Activated CD4-positive, alpha-beta T cell treated with anti-CD3 and anti-CD28 coated beads, Interleukin-2, amount 10 ng/mL, durations not matched to agents 7 days and 5 days (primary cell): ENCODE data around the gene DOC2A. TPM values are rescaled to one million over a fixed set of nuclear protein-coding genes. Genes with fewer than 3 reads are reported as not detected.
"Not testable (repeated sequence)": the region's sequence is repeated elsewhere in the genome, so short reads cannot be mapped to it uniquely, and the experiment has no call there.

ENCODE experiments used
- CTCF ChIA-PET: fragments of 350-600 bp; sonication (Branson Sonifier 250); formaldehyde crosslinking; loops from one replicate; lab custom pipeline; 2021; ENCODE audit warnings: antibody characterized with exemption; lab: Charles Lee
- POLR2A ChIA-PET: fragments of 350-600 bp; sonication (Branson Sonifier 250); formaldehyde crosslinking; loops from one replicate; lab custom pipeline; 2021; ENCODE audit warnings: antibody characterized with exemption; lab: Charles Lee
- DNase-seq: peaks from one replicate; pipeline ENCODE4 v3.0.0-alpha.2; 2020
- H3K27ac Mint-ChIP-seq: one replicate; pipeline ENCODE4 v1.8.0; 2021; ENCODE audit warnings: mild to moderate bottlenecking, moderate library complexity, mixed read lengths
- H3K27me3 Mint-ChIP-seq: one replicate; pipeline ENCODE4 v1.8.0; 2021; ENCODE audit warnings: mixed read lengths
- H3K36me3 Mint-ChIP-seq: one replicate; pipeline ENCODE4 v1.8.0; 2021; ENCODE audit warnings: low read depth, mixed read lengths
- H3K4me1 Mint-ChIP-seq: one replicate; pipeline ENCODE4 v1.8.0; 2021; ENCODE audit warnings: mixed read lengths
- H3K4me3 Mint-ChIP-seq: one replicate; pipeline ENCODE4 v1.8.0; 2021; ENCODE audit warnings: mild to moderate bottlenecking, moderate library complexity, mixed read lengths
- H3K9me3 Mint-ChIP-seq: one replicate; pipeline ENCODE4 v1.8.0; 2021; ENCODE audit warnings: mixed read lengths
- total RNA-seq, 2 experiments: library from RNA; stranded (reverse); gene quantifications; one replicate each; pipeline ENCODE4 v1.2.3, GENCODE V29; 2021

Gene DOC2A
- total RNA-seq, 2 experiments from 2014 or later, result 0.19 to 0.30 TPM

DNA sequence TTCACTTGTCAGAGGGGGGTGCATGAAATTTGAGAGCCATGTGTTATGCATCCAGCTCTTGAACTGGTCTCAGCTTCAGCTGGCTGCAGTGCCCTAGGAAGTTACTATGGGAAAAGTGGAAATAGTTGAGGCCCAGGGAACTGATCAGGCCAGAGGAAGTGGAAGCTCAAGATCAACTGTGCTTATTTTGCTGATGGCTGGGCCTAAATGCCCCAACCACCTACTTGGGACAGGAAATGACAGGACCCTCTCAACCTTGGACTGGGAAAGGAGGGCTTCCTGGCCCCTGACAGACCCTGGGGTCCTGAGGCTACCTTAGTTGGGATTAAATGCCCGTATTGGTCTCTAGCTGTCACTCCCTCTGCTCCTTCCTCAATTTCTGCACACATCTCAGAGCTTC, 38.3 kb downstream of the DOC2A start:
- no peak for DNase-seq
- Mint-ChIP-seq H3K4me3 (peak overlapping the region; percentile 87), H3K27me3 (no peaks in the 10 kb centered on the region), H3K36me3 (peaks cover 26% of the 10 kb centered on the region), H3K9me3 (peaks cover 4% of the 10 kb centered on the region), H3K27ac (peak overlapping the region; percentile 88), H3K4me1 (peaks cover 35% of the 10 kb centered on the region)
- ChIA-PET CTCF (interaction anchor here (0.7 to 3.2 kb wide), 9 partner anchors 9 to 165 kb away, joined by 3 to 26 read pairs (median 4); partner anchors contain the start of genes CDIPT and TMEM219), POLR2A (interaction anchor here (0.6 kb wide), 1 partner anchor 11 kb away, joined by 6 read pairs; the partner anchor contains the start of gene TMEM219)

DNA sequence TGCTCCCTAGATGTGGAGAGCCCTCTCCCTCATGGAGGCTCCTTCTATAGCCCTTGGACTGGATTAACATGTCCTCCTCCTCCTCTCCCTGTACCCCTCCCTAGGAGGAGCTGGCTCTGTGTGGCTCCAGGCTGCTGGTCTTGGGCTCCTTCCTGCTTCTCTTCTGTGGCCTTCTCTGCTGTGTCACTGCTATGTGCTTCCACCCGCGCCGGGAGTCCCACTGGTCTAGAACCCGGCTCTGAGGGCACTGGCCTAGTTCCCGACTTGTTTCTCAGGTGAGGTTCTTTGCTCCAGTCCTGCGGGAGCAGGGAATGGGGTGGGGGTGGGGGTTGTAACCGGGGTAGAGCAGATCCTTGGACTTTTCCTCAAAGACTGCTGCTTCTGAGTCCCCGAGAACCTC, 39.5 kb downstream of the DOC2A start:
- no peak overlapping the region for H3K4me3 Mint-ChIP-seq
- no peaks in the 10 kb centered on the region for H3K27me3 Mint-ChIP-seq
- no peak overlapping the region for H3K27ac Mint-ChIP-seq
- no peak for DNase-seq
- peaks cover 4% of the 10 kb centered on the region for H3K9me3 Mint-ChIP-seq
- ChIA-PET POLR2A (no interaction called here), CTCF (interaction anchor here (1.6 kb wide), 1 partner anchor 11 kb away, joined by 4 read pairs; no protein-coding TSS in a partner anchor)
- H3K4me1 Mint-ChIP-seq, result peaks cover 25% of the 10 kb centered on the region
- peaks cover 26% of the 10 kb centered on the region for H3K36me3 Mint-ChIP-seq

DNA sequence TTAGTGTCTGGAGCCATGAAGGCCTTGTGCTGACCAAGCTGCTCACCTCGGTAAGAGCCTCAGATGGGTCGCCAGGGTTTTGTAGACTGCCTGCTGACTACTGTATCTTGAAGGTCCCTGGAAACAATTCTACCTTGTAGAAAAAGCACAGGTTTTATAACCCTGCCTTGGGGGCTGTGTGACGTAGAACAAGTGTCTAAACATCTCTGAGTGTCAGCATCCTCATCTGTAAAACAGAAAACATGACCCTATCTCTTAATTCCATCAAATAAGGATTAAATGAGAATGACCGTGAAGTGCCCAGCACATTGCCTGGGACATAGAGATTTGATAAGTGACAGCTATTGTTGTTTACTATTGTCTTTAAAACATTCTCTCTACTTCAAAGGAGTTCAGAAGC, 42.6 kb downstream of the DOC2A start:
- Mint-ChIP-seq H3K27ac (no peak overlapping the region), H3K9me3 (peaks cover 1% of the 10 kb centered on the region), H3K27me3 (no peaks in the 10 kb centered on the region), H3K4me3 (no peak overlapping the region), H3K36me3 (peaks cover 26% of the 10 kb centered on the region), H3K4me1 (peaks cover 9% of the 10 kb centered on the region)
- ChIA-PET CTCF (no interaction called here), POLR2A (no interaction called here)
- no peak for DNase-seq

DNA sequence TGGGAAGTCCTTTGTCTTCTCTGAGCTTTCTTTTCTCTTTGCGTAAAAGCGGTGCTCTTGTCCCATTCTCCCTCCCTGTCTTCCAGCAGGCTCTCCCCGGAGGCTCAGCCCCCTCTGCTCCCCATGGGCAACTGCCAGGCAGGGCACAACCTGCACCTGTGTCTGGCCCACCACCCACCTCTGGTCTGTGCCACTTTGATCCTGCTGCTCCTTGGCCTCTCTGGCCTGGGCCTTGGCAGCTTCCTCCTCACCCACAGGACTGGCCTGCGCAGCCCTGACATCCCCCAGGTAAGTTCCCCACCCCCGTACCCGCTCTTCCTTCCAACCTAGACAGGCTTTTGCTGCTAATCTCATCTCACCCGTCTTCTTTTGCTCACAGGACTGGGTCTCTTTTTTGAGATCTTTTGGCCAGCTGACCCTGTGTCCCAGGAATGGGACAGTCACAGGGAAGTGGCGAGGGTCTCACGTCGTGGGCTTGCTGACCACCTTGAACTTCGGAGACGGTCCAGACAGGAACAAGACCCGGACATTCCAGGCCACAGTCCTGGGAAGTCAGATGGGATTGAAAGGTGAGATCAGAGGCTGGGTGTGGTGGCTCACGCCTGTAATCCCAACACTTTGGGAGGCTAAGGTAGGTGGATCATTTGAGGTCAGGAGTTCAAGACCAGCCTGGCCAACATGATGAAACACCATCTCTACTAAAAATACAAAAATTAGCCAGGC, 47.6 kb downstream of the DOC2A start:
- Mint-ChIP-seq H3K9me3 (no peaks in the 10 kb centered on the region), H3K27ac (peak overlapping the region; percentile 91), H3K27me3 (no peaks in the 10 kb centered on the region), H3K4me1 (peaks cover 19% of the 10 kb centered on the region), H3K36me3 (peaks cover 7% of the 10 kb centered on the region), H3K4me3 (peak overlapping the region; percentile 88)
- CTCF ChIA-PET, result interaction anchor here (3.3 kb wide), 1 partner anchor 10 kb away, joined by 26 read pairs; the partner anchor contains the start of gene TAOK2
- no peak for DNase-seq
- POLR2A ChIA-PET, result interaction anchor here (0.9 kb wide), 1 partner anchor 10 kb away, joined by 3 read pairs; the partner anchor contains the start of gene TAOK2

DNA sequence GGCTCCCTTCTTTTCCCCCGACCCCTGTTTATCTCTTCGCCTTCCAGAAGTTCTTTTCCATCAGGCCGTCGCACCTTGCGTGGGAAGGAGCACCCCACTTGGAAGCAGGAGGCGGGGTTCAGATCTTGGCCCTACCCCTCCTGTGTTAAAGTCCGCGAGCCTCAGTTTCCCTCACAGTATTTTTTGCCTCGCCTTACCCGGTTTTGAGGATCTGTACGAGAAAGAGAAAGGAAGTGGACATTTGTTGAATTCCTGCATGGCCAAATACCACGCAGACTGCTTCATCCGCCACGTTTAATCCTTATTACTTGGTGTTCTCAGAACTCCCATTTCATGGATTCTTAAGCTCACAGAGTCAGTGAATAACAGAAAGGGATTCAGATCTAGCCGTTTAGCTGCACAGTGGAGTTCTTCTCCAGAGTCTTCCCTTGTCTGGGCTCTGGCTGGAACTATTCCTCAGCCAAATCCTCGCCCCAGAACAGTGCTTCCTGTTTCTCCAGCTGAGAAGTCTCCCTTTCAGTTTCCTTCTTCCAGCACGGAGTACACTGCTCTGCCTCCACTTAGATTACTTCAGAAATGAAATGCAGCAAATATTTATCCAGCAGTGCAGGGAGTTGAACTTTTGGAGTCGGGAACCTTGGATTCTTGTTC, 48.4 kb downstream of the DOC2A start:
- H3K4me1 Mint-ChIP-seq, result peaks cover 19% of the 10 kb centered on the region
- H3K27ac Mint-ChIP-seq, result peak overlapping the region; percentile 91
- ChIA-PET POLR2A (interaction anchor here (0.6 to 1.0 kb wide), 7 partner anchors 10 to 263 kb away, joined by 3 to 6 read pairs (median 3); partner anchors contain the start of genes ALDOA, KCTD13 and TAOK2), CTCF (interaction anchor here (0.5 to 3.3 kb wide), 12 partner anchors 11 to 506 kb away, joined by 3 to 26 read pairs (median 4); partner anchors contain the start of genes KCTD13, KIF22 and TAOK2)
- H3K9me3 Mint-ChIP-seq, result no peaks in the 10 kb centered on the region
- H3K4me3 Mint-ChIP-seq, result peak overlapping the region; percentile 88
- peaks cover 7% of the 10 kb centered on the region for H3K36me3 Mint-ChIP-seq
- DNase-seq, result no peak
- H3K27me3 Mint-ChIP-seq, result no peaks in the 10 kb centered on the region

DNA sequence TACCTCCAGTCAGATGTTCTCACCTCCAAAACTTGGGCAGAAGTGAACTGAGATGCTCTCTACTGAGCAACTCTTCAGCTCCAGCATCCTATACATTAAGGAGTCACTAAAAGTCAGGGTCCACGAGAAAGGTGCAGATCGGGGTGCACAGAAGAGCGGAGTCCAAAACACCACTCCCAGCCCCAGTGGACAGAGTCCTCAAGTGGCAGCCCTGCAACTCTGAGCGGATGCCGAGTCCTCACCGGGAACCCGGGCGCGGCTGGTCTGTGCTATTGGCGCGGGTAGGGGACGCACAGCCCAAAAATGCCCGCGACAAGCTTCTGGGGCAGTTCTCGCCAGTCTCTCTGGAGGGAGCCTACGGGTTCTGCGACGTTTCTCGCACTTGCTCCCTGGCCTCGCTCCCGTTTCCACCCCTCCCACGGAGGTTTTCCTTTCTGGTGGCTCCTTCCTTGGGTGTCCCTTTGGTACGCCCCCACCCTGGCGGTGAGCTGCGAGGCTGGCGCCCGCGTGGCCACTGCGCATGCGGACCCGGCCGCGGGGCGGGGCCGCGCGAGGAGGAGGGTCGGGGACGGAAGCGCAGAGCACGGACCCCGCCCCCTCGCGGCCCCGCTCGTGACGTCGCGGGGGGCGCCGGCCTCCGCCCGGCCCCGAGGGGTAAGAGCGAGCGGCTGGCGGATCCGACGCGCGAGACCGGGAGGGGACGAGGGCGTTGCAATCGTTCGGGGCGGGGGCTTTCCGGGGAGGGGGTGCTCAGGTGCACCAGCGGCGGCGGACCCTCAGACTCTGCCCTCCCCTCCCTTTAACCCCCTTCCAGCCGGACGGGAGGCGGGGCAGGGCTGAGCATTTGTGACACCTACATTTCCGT, 49.1 kb downstream of the DOC2A start, which contains the start of gene TMEM219:
Gene TMEM219, plus strand, starts transcription at position 601 of the 865 bp plus-strand sequence. CDS start 1,065 bp downstream, outside the sequence.
- ChIA-PET CTCF (interaction anchor here (0.5 to 3.3 kb wide), 17 partner anchors 10 to 506 kb away, joined by 3 to 26 read pairs (median 4); partner anchors contain the start of genes KCTD13, KIF22 and TAOK2), POLR2A (interaction anchor here (0.6 to 1.0 kb wide), 6 partner anchors 11 to 262 kb away, joined by 3 to 6 read pairs (median 4); partner anchors contain the start of genes ALDOA, KCTD13 and TAOK2)
- peak; percentile 91 for DNase-seq
- Mint-ChIP-seq H3K4me3 (peak within 1 kb of the TSS; percentile 88), H3K4me1 (peaks cover 19% of the 10 kb centered on the region), H3K9me3 (no peaks in the 10 kb centered on the region), H3K27me3 (no peaks in the 10 kb centered on the region), H3K36me3 (peaks cover 7% of the 10 kb centered on the region), H3K27ac (peak within 1 kb of the TSS; percentile 91)

DNA sequence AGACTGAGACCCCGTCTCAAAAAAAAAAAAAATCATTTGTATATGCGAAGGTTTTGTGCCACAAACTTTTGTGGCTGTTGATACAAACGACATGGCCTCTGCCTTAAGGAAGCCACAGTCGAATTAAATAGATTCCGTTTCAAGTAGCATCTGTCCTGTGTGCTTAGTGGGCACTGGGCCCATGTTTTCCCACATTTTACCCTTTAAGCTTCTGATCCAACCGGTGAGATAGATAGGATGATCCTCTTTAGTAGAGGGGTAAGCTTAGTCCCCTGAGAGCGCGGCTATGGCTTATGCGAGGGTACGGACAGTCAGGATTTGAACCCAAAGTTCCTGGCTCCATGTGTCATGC, 49.7 kb downstream of the DOC2A start:
- H3K27ac Mint-ChIP-seq, result peak overlapping the region; percentile 89

DNA sequence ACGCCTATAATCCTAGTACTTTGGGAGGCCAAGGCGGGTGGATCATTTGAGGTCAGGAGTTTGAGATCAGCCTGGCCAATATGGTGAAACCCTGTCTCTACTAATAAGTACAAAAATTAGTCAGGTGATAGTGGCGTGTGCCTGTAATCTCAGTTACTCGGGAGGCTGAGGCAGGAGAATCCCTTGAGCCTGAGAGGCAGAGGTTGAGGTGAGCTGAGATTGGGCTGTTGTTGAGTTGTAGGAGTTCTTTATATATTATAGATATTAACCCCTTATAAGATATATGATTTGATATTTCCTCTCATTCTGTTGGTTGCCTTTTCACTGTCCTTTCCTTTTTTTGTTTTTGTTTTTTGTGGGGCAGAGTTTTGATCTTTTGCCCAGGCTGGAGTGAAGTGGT, 51.0 kb downstream of the DOC2A start:
- H3K4me3 Mint-ChIP-seq, DNase-seq, H3K36me3 Mint-ChIP-seq, POLR2A ChIA-PET, H3K27me3 Mint-ChIP-seq, H3K27ac Mint-ChIP-seq, H3K9me3 Mint-ChIP-seq: not testable (repeated sequence)
- CTCF ChIA-PET, result interaction anchor here (0.9 to 2.5 kb wide), 4 partner anchors 10 to 31 kb away, joined by 3 to 6 read pairs (median 4); partner anchors contain the start of gene TAOK2
- H3K4me1 Mint-ChIP-seq, result peaks cover 19% of the 10 kb centered on the region

More for the DNA sequence above, 49.7 kb downstream of the DOC2A start:
- H3K27me3 Mint-ChIP-seq, result no peaks in the 10 kb centered on the region
- CTCF ChIA-PET, result interaction anchor here (0.8 to 3.3 kb wide), 15 partner anchors 9 to 154 kb away, joined by 3 to 26 read pairs (median 4); partner anchors contain the start of genes KCTD13 and TAOK2
- no peak for DNase-seq
- POLR2A ChIA-PET, result interaction anchor here (0.7 to 1.0 kb wide), 2 partner anchors 35 to 38 kb away, joined by 3 to 4 read pairs; partner anchors contain the start of gene KCTD13
- H3K36me3 Mint-ChIP-seq, result peaks cover 7% of the 10 kb centered on the region
- H3K4me3 Mint-ChIP-seq, result peak overlapping the region; percentile 88
- peaks cover 19% of the 10 kb centered on the region for H3K4me1 Mint-ChIP-seq
- no peaks in the 10 kb centered on the region for H3K9me3 Mint-ChIP-seq

DNA sequence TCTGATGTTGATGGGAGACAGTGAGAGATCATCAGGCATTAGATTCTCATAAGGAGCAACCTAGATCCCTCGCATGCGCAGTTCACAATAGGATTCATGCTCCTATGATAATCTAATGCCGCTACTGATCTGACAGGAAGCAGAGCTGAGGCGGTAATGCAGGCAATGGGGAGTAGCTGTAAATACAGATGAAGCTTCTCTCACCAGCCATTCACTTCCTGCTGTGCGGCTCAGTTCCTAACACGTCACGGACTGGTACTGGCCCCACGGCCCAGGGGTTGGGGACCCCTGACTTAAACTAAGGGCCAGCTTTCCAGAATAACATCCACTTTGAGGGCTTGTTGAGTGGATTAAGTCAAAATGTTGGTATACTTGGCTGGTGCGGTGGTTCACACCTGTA, 51.5 kb downstream of the DOC2A start:
- CTCF ChIA-PET, result interaction anchor here (0.9 to 1.0 kb wide), 3 partner anchors 11 to 16 kb away, joined by 3 to 5 read pairs (median 3); partner anchors contain the start of gene TAOK2
- H3K4me3 Mint-ChIP-seq, result no peak overlapping the region
- H3K9me3 Mint-ChIP-seq, result no peaks in the 10 kb centered on the region
- peaks cover 3% of the 10 kb centered on the region for H3K27me3 Mint-ChIP-seq
- H3K27ac Mint-ChIP-seq, result no peak overlapping the region
- peaks cover 19% of the 10 kb centered on the region for H3K4me1 Mint-ChIP-seq
- DNase-seq, result no peak
- H3K36me3 Mint-ChIP-seq, result peaks cover 4% of the 10 kb centered on the region
- POLR2A ChIA-PET, result no interaction called here

DNA sequence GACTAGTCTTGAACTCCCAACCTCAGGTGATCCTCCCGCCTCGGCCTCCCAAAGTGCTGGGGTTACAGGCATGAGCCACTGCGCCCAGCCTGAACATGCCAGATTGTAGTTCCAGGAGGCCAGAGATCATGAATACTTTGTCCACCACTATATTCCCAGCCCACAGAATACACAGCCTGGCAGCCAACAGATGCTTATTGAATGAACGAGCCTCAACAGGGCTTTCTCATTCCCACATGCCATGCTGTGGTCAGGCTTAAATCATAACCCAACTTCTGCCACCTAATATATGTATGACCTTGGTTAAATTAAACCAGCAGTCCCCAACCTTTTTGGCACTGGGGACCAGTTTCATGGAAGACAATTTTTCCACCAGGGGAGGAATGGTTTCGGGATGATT, 52.1 kb downstream of the DOC2A start:
- ChIA-PET POLR2A (no interaction called here), CTCF (interaction anchor here (0.6 to 1.0 kb wide), 4 partner anchors 12 to 123 kb away, joined by 3 to 5 read pairs (median 3); partner anchors contain the start of gene TAOK2)
- H3K4me1 Mint-ChIP-seq, result peaks cover 19% of the 10 kb centered on the region
- no peak for DNase-seq
- peaks cover 4% of the 10 kb centered on the region for H3K36me3 Mint-ChIP-seq
- H3K27ac Mint-ChIP-seq, result no peak overlapping the region
- H3K9me3 Mint-ChIP-seq, result no peaks in the 10 kb centered on the region
- no peak overlapping the region for H3K4me3 Mint-ChIP-seq
- peaks cover 3% of the 10 kb centered on the region for H3K27me3 Mint-ChIP-seq
